H9 (cell line): ENCODE measurements around the gene WDR48. TPM values are rescaled to one million over a fixed set of nuclear protein-coding genes. Genes with fewer than 3 reads are reported as not detected.

ENCODE experiments used
- DNase-seq: peaks from one replicate; pipeline ENCODE4 v3.0.0-alpha.2; 2017
- H2AFZ ChIP-seq: one replicate; pipeline ENCODE4 v1.6.1; 2013; ENCODE audit warnings: mild to moderate bottlenecking, low read length, control low read depth, moderate library complexity
- H2AK5ac ChIP-seq: 2 replicates; pipeline ENCODE4 v1.6.1; 2013; ENCODE audit warnings: low read length, control low read depth, mixed read lengths; ENCODE audit not compliant: insufficient read length
- H2BK120ac ChIP-seq: one replicate; pipeline ENCODE4 v1.6.1; 2013; ENCODE audit warnings: low read depth, mild to moderate bottlenecking, low read length, control low read depth, inconsistent platforms; ENCODE audit not compliant: poor library complexity, severe bottlenecking
- H2BK12ac ChIP-seq: 2 replicates; pipeline ENCODE4 v1.6.1; 2013; ENCODE audit warnings: low read length, control low read depth, mixed read lengths, low read depth; ENCODE audit not compliant: insufficient read length
- H2BK15ac ChIP-seq: 2 replicates; pipeline ENCODE4 v1.6.1; 2013; ENCODE audit warnings: low read depth, low read length, control low read depth
- H2BK20ac ChIP-seq: one replicate; pipeline ENCODE4 v1.6.1; 2013; ENCODE audit warnings: low read depth, mild to moderate bottlenecking, low read length, control low read depth, inconsistent platforms; ENCODE audit not compliant: poor library complexity, severe bottlenecking
- H2BK5ac ChIP-seq: 2 replicates; pipeline ENCODE4 v1.6.1; 2013; ENCODE audit warnings: low read length, control low read depth, mixed read lengths; ENCODE audit not compliant: insufficient read length
- H3K14ac ChIP-seq: 2 replicates; pipeline ENCODE4 v1.6.1; 2013; ENCODE audit warnings: low read length, control low read depth; ENCODE audit not compliant: insufficient read depth
- H3K18ac ChIP-seq: 2 replicates; pipeline ENCODE4 v1.6.1; 2013; ENCODE audit warnings: low read depth, mild to moderate bottlenecking, mixed read lengths, low read length, control low read depth; ENCODE audit not compliant: insufficient read length
- H3K23ac ChIP-seq: 2 replicates; pipeline ENCODE4 v1.6.1; 2013; ENCODE audit warnings: low read length, control low read depth, mixed read lengths, low read depth; ENCODE audit not compliant: insufficient read length
- H3K23me2 ChIP-seq: 2 replicates; pipeline ENCODE4 v1.6.1; 2013; ENCODE audit warnings: low read depth, mild to moderate bottlenecking, mixed read lengths, low read length, control low read depth; ENCODE audit not compliant: insufficient read length, poor library complexity, severe bottlenecking
- H3K27ac ChIP-seq: 2 replicates; pipeline ENCODE4 v1.5.1; 2013; ENCODE audit warnings: low read length, control low read depth, mixed read lengths, low read depth; ENCODE audit not compliant: insufficient read length
- H3K27me3 ChIP-seq: 2 replicates; pipeline ENCODE4 v1.6.1; 2013; ENCODE audit warnings: low read length, control low read depth, inconsistent platforms; ENCODE audit not compliant: insufficient read depth
- H3K4ac ChIP-seq: 2 replicates; pipeline ENCODE4 v1.6.1; 2013; ENCODE audit warnings: low read depth, mild to moderate bottlenecking, control low read depth, inconsistent platforms, low read length, moderate library complexity
- H3K4me1 ChIP-seq: 2 replicates; pipeline ENCODE4 v1.6.1; 2013; ENCODE audit warnings: low read length, control low read depth, inconsistent platforms; ENCODE audit not compliant: insufficient read depth
- H3K4me2 ChIP-seq: 2 replicates; pipeline ENCODE4 v1.6.1; 2013; ENCODE audit warnings: low read length, control low read depth, mixed read lengths; ENCODE audit not compliant: insufficient read length, insufficient read depth
- H3K56ac ChIP-seq: 2 replicates; pipeline ENCODE4 v1.6.1; 2013; ENCODE audit warnings: low read depth, mild to moderate bottlenecking, mixed read lengths, low read length, control low read depth; ENCODE audit not compliant: insufficient read length
- H3K79me1 ChIP-seq: 2 replicates; pipeline ENCODE4 v1.6.1; 2013; ENCODE audit warnings: low read depth, mild to moderate bottlenecking, moderate library complexity, low read length, control low read depth, inconsistent platforms; ENCODE audit not compliant: insufficient read depth, poor library complexity, severe bottlenecking
- H3K79me2 ChIP-seq: 2 replicates; pipeline ENCODE4 v1.6.1; 2013; ENCODE audit warnings: low read length, control low read depth, inconsistent platforms; ENCODE audit not compliant: insufficient read depth
- H3K9ac ChIP-seq: 2 replicates; pipeline ENCODE4 v1.6.1; 2013; ENCODE audit warnings: low read length, control low read depth, mixed read lengths; ENCODE audit not compliant: insufficient read length; ENCODE audit errors: extremely low read depth
- H3K9me3 ChIP-seq: one replicate; pipeline ENCODE4 v1.6.1; 2013; ENCODE audit warnings: low read depth, low read length, inconsistent platforms; ENCODE audit not compliant: control insufficient read depth
- H3T11ph ChIP-seq: one replicate; pipeline ENCODE4 v1.6.1; 2013; ENCODE audit warnings: mild to moderate bottlenecking, low read length, control low read depth, inconsistent platforms
- H4K20me1 ChIP-seq: one replicate; pipeline ENCODE4 v1.6.1; 2013; ENCODE audit not compliant: control insufficient read depth, insufficient read length, insufficient read depth
- H4K5ac ChIP-seq: 2 replicates; pipeline ENCODE4 v1.6.1; 2013; ENCODE audit warnings: low read depth, mild to moderate bottlenecking, mixed read lengths, low read length, control low read depth; ENCODE audit not compliant: insufficient read length
- H4K8ac ChIP-seq: replicated peaks from 2 replicates; pipeline ENCODE4 v1.6.1; 2013; ENCODE audit warnings: low read length, control low read depth, mixed read lengths, low read depth; ENCODE audit not compliant: insufficient read length
- H4K91ac ChIP-seq: 2 replicates; pipeline ENCODE4 v1.6.1; 2013; ENCODE audit warnings: low read depth, mild to moderate bottlenecking, moderate library complexity, mixed read lengths, low read length, control low read depth; ENCODE audit not compliant: insufficient read length
- H3K27ac Mint-ChIP-seq, 3 experiments: 2 replicates in 2 of 3; 3 replicates in 1 of 3; pipeline ENCODE4 v1.8.0; 2020 to 2021; ENCODE audit warnings: mixed read lengths in 3 of 3, mild to moderate bottlenecking in 1 of 3, moderate library complexity in 1 of 3
- H3K27me3 Mint-ChIP-seq: 2 replicates; pipeline ENCODE4 v1.8.0; 2021; ENCODE audit warnings: low read depth, mild to moderate bottlenecking, moderate library complexity, mixed read lengths
- H3K36me3 Mint-ChIP-seq, 3 experiments: 2 replicates in 2 of 3; 3 replicates in 1 of 3; pipeline ENCODE4 v1.8.0; 2020 to 2021; ENCODE audit warnings: low read depth in 3 of 3, mixed read lengths in 3 of 3; ENCODE audit not compliant: insufficient read depth in 1 of 3
- H3K4me1 Mint-ChIP-seq, 2 experiments: 2 replicates each; pipeline ENCODE4 v1.8.0; 2020; ENCODE audit warnings: mixed read lengths in 2 of 2
- H3K4me3 Mint-ChIP-seq, 2 experiments: 2 replicates in 1 of 2; 3 replicates in 1 of 2; pipeline ENCODE4 v1.8.0; 2020 to 2021; ENCODE audit warnings: mild to moderate bottlenecking in 2 of 2, mixed read lengths in 2 of 2, moderate library complexity in 1 of 2
- H3K9me3 Mint-ChIP-seq, 2 experiments: 2 replicates in 1 of 2; 3 replicates in 1 of 2; pipeline ENCODE4 v1.8.0; 2020; ENCODE audit warnings: mild to moderate bottlenecking in 2 of 2, mixed read lengths in 2 of 2, moderate library complexity in 1 of 2
- WGBS: extraction: QIAGEN DNeasy Blood & Tissue Kit; methylation state at CpG from one replicate; pipeline ENCODE4 v1.1.7; 2013; ENCODE audit warnings: missing lambda C conversion rate, low lambda C conversion rate, mixed read lengths; ENCODE audit not compliant: insufficient read length; ENCODE audit errors: extremely low coverage; 5-methylcytosine and 5-hydroxymethylcytosine counted together
- total RNA-seq: library from RNA; stranded (reverse); gene quantifications from 2 replicates; pipeline ENCODE4 v1.2.1, GENCODE V29; 2021
- TF ChIP-seq, protein P1 (sequence below): fragments of 200-600 bp; sonication (generic); conservative IDR thresholded peaks from 3 replicates; pipeline ENCODE4 v1.8.0; 2021; ENCODE audit warnings: antibody characterized with exemption, mild to moderate bottlenecking

WDR48 gene
- total RNA-seq, 1 experiment from 2014 or later: 52.7 TPM

DNA sequence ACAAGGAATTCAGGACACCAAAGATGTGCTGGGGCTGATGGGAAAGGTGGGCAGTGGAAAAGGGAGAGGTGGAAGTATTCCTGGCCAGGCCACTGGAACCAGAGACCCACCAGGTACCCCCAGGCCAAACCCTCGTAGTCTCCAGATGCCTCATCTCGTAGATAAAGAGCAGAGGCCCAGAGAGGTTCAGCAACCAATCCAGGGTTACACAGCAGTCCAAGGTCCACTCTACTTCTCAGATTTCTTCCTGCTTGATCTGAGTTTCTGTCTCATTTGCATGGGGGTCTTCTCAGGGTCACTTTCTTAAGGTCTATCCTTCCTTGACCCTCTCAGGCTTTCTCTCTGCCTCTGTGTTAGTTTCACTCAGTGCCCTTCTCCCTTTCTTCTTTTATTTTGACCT, 60.7 kb downstream of the WDR48 start:
- Histone ChIP-seq H3K23ac (no peak overlapping the region), H3K79me2 (no peaks in the 10 kb centered on the region), H2AFZ (no peak overlapping the region), H3K56ac (no peak overlapping the region), H3K27ac (no peak overlapping the region), H4K91ac (no peak overlapping the region), H2AK5ac (no peak overlapping the region), H4K5ac (no peak overlapping the region), H3K9me3 (no peaks in the 10 kb centered on the region), H3K23me2 (peaks cover 7% of the 10 kb centered on the region), H3K4me2 (no peak overlapping the region), H4K20me1 (no peaks in the 10 kb centered on the region), H3K4ac (no peak overlapping the region), H3K79me1 (no peaks in the 10 kb centered on the region), H3K14ac (no peak overlapping the region), H2BK120ac (no peak overlapping the region), H3K27me3 (0 out of 2 replicates have a peak, but pooled peaks cover 4% of the 10 kb centered on the region), H3T11ph (no peak overlapping the region), H2BK20ac (no peak overlapping the region), H2BK12ac (no peak overlapping the region), H3K9ac (no peak overlapping the region), H3K4me1 (no peaks in the 10 kb centered on the region), H2BK15ac (no peak overlapping the region), H3K18ac (no peak overlapping the region), H4K8ac (no peak overlapping the region), H2BK5ac (no peak overlapping the region)
- Mint-ChIP-seq H3K9me3 (no peaks in the 10 kb centered on the region), H3K36me3 (no peaks in the 10 kb centered on the region), H3K4me1 (peaks cover 7 to 10% of the 10 kb centered on the region in 2 experiments), H3K4me3 (no peak overlapping the region), H3K27ac (no peak overlapping the region), H3K27me3 (peaks cover 15% of the 10 kb centered on the region)
- no peak for DNase-seq
- no CpG with 5 or more reads among the region's 2 CpGs for WGBS
- TF ChIP-seq, protein P1, sequence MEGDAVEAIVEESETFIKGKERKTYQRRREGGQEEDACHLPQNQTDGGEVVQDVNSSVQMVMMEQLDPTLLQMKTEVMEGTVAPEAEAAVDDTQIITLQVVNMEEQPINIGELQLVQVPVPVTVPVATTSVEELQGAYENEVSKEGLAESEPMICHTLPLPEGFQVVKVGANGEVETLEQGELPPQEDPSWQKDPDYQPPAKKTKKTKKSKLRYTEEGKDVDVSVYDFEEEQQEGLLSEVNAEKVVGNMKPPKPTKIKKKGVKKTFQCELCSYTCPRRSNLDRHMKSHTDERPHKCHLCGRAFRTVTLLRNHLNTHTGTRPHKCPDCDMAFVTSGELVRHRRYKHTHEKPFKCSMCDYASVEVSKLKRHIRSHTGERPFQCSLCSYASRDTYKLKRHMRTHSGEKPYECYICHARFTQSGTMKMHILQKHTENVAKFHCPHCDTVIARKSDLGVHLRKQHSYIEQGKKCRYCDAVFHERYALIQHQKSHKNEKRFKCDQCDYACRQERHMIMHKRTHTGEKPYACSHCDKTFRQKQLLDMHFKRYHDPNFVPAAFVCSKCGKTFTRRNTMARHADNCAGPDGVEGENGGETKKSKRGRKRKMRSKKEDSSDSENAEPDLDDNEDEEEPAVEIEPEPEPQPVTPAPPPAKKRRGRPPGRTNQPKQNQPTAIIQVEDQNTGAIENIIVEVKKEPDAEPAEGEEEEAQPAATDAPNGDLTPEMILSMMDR: no peak
